GM19463 (cell line): ENCODE data around the gene BRD7.

Source experiments
- ATAC-seq: cut with Tn5 transposase; IDR thresholded peaks from one replicate; pipeline ENCODE4 v1.9.1; 2021; ENCODE audit warnings: mild to moderate bottlenecking, moderate library complexity; ENCODE audit not compliant: unreplicated experiment

Gene BRD7

GRCh38 chr16:50368410-50369132 is at the start of gene BRD7:
BRD7 (minus strand) TSS chr16:50368988; CDS start chr16:50368774, 214 bp downstream.
- peak; percentile 73 for ATAC-seq

GRCh38 chr16:50416388-50416787 is 47.6 kb upstream of the BRD7 start:
- ATAC-seq: no peak

DNA sequence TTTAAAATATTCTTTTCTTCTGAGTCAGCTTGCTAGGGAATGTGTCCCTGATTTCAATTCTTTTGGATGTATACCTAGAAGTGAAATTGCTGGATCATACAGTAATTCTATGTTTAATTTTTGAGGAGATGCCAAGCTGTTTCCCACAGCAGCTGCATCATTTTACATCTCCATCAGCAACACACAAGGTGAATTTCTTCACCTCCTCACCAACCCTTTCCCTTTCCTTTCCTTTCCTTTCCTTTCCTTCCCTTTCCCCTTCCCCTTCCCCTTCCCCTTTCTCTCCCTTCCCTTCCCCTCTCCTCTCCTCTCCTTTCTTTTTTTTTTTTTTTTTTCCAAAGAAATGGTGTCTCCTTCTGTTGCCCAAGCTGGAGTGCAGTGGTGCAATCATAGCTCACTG is 45.4 kb upstream of the BRD7 start:
- no peak for ATAC-seq

GRCh38 chr16:50411034-50411433 is 42.2 kb upstream of the BRD7 start:
- no peak for ATAC-seq

- ATAC-seq: no peak
These were observed 39.3 kb upstream of the BRD7 start for GRCh38 chr16:50408001-50408561.

GRCh38 chr16:50407351-50407750 is 38.6 kb upstream of the BRD7 start:
- no peak for ATAC-seq

GRCh38 chr16:50403491-50403890 is 34.7 kb upstream of the BRD7 start:
- ATAC-seq: no peak

GRCh38 chr16:50402298-50402895 is 33.6 kb upstream of the BRD7 start:
- ATAC-seq: no peak

DNA sequence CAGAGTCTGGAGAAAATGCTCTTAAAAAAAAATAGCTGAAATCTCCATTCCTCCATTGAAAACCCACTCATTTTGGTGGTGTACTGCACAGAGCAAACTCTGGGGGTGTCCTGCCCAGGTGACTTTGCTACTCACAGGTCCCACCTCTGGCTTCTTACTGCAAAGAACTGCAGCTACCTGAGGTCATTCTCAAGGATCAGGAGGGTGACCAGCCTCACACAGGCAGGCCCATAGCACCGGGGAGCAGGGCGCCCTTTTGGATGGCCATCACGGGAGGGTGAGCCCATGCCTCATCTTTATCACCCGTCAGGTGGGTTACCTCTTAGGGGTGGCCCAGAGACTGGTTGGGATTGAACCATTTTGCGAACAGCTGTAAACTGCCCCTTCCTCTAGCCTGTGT is 32.6 kb upstream of the BRD7 start:
- ATAC-seq: no peak

GRCh38 chr16:50400967-50401348 is 32.2 kb upstream of the BRD7 start:
- no peak for ATAC-seq

DNA sequence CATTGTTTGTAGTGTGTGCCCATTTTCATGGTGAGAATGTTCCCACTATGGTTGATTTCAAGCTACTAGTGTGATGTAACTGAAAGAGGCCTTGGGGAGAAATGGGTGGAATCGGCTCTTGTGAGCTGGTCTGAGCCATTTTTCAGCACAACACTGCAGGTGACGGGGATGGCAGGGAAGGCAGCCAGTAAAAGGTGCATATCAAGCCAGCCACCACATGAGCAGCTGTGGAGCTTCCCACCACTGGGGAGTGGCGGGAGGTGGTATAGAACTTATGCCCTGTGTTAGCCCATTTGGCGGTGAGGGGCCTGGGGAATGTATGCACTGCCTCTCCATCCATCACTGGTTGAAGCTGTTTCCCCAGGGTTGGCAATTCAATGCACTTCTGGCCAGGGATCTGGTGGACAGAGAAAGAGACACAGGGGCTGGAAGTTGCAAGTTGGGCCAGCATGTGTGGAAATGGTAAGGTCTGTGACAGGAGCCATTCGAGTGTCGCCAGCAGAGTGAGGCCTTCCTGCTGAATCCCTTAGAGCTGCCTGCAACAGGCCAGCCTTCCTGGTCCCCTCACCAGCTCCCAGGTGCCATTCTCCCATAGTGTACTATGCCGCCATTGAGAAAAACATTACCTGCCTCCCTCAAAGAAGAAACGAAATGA is 31.7 kb upstream of the BRD7 start:
- ATAC-seq: no peak

DNA sequence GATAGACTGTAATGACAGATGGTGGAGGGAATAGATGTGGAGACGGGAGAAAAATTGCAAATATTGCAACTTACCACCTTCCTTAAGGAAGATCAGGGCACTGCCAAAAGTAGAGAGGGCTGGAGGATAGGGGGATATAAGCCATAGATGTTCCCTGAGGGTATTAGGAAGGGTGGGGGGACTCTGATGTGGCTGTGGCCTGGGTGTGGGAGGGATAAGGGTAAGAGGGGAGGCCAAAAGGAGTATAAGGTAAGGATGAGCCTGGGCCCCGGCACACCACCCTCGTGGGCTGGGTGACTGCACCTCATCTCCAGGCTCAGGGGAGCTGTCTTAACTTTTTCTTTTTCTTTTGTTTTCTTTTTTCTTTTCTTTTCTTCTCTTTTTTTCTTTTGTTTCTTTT is 30.6 kb upstream of the BRD7 start:
- ATAC-seq: no peak

DNA sequence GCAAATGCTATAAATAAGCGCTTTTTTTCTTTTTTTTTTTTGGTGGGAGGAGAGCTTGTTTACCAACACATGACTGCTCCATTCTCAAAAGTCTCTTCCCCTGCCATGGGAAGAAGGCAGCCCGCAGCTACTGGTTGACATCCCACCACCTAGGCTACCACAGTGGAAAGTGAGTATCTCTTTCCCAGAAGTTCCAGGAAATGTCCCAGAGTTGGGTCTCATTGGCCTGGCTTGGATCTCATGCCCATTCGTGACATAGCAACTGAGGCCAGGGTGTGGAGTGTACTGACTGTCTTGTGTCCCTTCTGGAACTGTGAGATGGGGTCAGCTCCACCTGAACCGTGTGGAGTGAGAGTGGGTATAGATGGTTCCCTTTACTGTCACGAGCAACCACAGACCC is 29.5 kb upstream of the BRD7 start:
- ATAC-seq: no peak

DNA sequence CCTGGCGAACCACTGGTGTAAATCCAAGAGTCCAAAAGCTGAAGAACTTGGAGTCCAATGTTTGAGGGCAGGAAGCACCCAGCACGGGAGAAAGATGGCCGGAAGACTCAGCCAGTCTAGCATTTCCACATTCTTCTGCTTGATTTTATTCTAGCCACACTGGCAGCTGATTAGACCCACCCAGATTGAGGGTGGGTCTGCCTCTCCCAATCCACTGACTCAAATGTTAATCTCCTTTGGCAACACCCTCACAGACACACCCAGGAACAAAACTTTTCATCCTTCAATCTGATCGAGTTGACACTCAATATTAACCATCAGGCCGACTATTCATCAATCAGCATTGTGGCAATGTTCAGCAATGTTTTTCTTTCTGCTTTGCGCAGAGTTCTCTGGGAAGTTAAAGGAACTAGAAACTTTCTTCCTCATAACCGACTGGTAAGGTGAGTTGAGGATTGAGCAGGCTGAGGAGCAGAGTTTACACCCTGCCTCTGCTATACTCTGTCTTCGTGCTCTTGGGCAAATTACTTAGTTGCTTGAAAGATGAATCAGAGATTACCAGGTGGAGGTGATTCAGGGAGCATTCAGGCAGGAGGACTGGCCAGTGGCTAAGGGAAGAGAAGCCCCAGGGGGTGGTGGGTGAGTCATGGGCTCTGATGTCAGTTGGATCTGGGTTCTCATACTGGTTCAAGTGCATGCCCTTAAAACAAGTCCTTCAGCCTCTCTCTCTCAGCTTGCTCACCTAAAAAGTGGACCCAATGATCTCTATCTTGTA is 28.2 kb upstream of the BRD7 start:
- ATAC-seq: no peak

- no peak for ATAC-seq
These were observed 27.2 kb upstream of the BRD7 start for GRCh38 chr16:50395763-50396710.

DNA sequence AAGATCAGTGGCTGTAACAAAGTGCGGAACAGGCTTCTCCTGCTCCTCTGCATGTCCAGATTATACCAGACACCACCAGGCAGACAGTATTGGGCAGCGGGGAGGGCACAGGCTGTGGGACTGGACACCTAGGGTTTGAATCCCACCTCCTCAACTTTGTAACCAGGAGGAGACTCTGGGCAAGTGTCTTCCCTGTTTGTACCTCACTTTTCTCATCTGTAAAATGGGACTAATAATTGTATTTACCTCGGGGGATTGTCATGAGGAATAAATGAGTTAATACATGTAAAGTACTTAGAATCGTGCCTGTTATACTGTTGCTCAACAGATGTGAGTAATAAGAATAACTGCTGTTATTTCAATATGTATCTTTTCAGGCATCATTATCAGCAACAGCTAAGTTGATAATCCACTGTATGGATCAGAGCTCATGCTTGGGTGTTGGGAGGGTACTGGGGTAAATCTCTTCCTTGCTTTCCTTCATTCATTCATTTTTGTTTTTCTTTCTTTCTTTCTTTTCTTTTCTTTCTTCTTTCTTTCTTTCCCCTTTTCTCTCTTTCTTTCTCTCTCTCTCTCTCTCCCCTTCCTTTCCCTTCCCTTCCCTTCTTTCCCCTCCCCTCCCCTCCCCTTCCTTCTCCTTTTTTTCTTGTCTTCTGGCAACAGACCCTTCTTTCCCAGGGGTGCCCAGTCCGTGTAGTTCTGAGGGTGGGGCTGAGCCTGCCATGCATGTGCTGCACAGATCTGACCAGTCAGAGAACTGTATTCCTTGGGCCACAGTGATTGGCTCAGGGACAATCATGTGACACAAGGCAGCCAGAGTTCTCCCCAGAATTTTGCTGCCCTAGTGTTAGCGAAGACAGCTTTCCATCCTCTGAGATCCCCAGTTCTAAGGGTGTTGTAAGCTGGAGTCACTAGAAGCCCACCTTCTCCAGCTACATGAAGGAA is 25.3 kb upstream of the BRD7 start:
- ATAC-seq: no peak

DNA sequence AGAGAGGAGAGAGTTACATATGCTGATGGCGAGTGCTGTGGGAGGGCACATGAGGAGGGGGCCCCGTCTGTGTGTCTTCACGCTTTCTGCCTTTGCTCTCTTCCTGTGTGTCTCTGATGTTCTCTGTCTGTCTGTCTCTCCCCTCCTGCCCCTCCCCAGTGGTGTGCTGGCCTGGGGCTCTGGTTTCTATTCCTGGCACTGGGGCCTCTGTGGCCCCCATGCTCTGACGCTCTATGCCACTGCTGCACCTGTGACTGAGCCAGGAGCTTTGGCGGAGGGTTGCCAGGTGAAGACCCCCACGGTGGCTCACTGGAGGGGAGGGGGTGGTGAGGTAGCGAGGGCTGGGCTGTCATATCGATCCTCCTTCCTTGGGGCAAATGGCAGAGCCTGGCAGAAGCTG is 24.6 kb upstream of the BRD7 start:
- ATAC-seq: no peak

DNA sequence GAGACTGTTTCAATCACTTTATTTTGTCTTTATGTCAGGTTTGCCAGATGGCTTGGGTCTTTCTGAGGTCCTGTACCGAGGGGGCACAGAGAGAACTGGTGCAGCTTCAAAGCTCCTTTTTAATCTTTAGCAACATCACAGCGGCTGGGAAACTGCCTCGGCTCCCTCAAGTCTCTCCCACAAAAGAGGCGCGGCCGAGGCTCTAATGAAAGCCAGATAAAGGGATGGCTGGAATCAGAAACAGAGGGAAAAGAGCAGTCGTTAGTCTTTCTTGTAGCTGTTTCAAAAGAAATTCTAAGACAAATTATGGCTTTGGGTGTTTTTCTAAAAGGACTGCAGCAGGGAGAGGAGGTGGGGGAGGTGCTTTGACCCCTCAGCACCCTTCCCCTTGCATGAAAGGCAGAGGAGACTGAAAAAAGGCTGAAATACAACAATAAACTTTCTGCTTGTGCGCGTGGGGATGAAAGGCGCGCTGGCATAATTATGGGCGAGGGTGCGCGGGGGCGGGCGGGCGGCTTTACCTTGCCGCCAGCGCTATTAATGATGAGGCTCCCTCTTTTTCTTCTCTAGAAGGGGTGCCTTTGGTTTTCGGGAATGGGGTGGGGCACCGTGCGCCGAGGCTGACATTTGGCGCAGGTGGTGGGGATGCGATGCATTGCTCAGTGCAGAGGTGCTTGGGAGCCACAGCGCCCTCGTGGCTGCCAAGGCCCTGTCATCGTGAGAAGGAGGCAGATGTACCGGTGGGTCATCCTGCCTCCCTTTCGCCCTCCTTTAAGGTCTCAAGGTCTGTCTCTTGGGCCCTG is 22.3 kb upstream of the BRD7 start:
- ATAC-seq: no peak
